GM12878 (cell line): Measurements from ENCODE around the gene TGFBI. TPM values are rescaled to one million over a fixed set of nuclear protein-coding genes. Genes with fewer than 3 reads are reported as not detected.
A peak's percentile ranks its signal among the peaks of the same experiment; 100 is the strongest.

ENCODE experiments used
- ATAC-seq: fragments of 200-7000 bp; cut with Tn5 transposase; 3 replicates; pipeline ENCODE4 v1.9.1; 2020; ENCODE audit warnings: mild to moderate bottlenecking, moderate library complexity
- BruUV-seq: library from RNA; stranded (reverse); fragments of 400-500 nt; replicated peaks from 2 replicates; lab custom pipeline; 2021; lab: Mats Ljungman, UMichigan
- CTCF ChIA-PET: fragments of 300-600 bp; sonication (Branson Sonifier 250); formaldehyde crosslinking; extraction: SDS; loops from one replicate; lab custom pipeline; 2021; ENCODE audit warnings: inconsistent platforms; lab: Yijun Ruan, JAX
- POLR2A ChIA-PET: fragments of 350-600 bp; formaldehyde crosslinking; extraction: SDS; loops from one replicate; lab custom pipeline; 2021; ENCODE audit warnings: inconsistent platforms; lab: Charles Lee
- RAD21 ChIA-PET: fragments of 300-600 bp; sonication (Branson Sonifier 250); formaldehyde crosslinking; loops from one replicate; lab custom pipeline; 2023; ENCODE audit warnings: antibody characterized with exemption; ENCODE audit not compliant: unreplicated experiment; lab: Charles Lee
- SMC1A ChIA-PET: fragments of 300-600 bp; sonication (Branson Sonifier 250); formaldehyde crosslinking; loops from one replicate; lab custom pipeline; 2023; ENCODE audit not compliant: unreplicated experiment, uncharacterized antibody; lab: Charles Lee
- DNase-seq: peaks from one replicate; pipeline ENCODE4 v3.0.0-alpha.2; 2011; ENCODE audit warnings: low read depth, low spot score
- FAIRE-seq: peaks from 3 replicates; lab custom pipeline; 2011; peaks lifted over from hg19 to GRCh38; lab: Jason Lieb, UNC
- H2AFZ ChIP-seq: 2 replicates; pipeline ENCODE4 v1.6.0; 2011; ENCODE audit warnings: low read depth, low read length, control low read depth; ENCODE audit not compliant: control insufficient read depth
- H3K27ac ChIP-seq: 2 replicates; pipeline ENCODE4 v1.5.1; 2011; ENCODE audit warnings: control low read depth; ENCODE audit not compliant: control insufficient read depth, insufficient read depth
- H3K27me3 ChIP-seq, 2 experiments: replicated peaks in 1 of 2; 2 replicates each; pipeline versions ENCODE4 v1.6.0 to v1.6.1; 2011; ENCODE audit warnings: low read length in 1 of 2; ENCODE audit not compliant: control insufficient read depth in 2 of 2, insufficient read depth in 2 of 2
- H3K36me3 ChIP-seq, 2 experiments: 2 replicates each; pipeline ENCODE4 v1.5.1; 2011; ENCODE audit warnings: low read length in 1 of 2; ENCODE audit not compliant: control insufficient read depth in 2 of 2, insufficient read depth in 2 of 2
- H3K4me1 ChIP-seq: 2 replicates; pipeline ENCODE4 v1.6.1; 2011; ENCODE audit warnings: mild to moderate bottlenecking, low read length, moderate library complexity, mixed read lengths; ENCODE audit not compliant: control insufficient read depth, insufficient read depth
- H3K4me2 ChIP-seq: 2 replicates; pipeline ENCODE4 v1.6.0; 2011; ENCODE audit warnings: control low read depth; ENCODE audit not compliant: control insufficient read depth, insufficient read depth
- H3K4me3 ChIP-seq: fragments of 200-600 bp; sonication (generic); 2 replicates; pipeline ENCODE4 v1.5.1; 2016
- H3K79me2 ChIP-seq: 2 replicates; pipeline ENCODE4 v1.6.0; 2011; ENCODE audit warnings: low read length; ENCODE audit not compliant: control insufficient read depth, insufficient read depth
- H3K9ac ChIP-seq: 2 replicates; pipeline ENCODE4 v1.8.0; 2011; ENCODE audit warnings: low read length, control low read depth, mixed read lengths; ENCODE audit not compliant: control insufficient read depth, insufficient read depth
- H3K9me3 ChIP-seq: replicated peaks from 3 replicates; pipeline ENCODE4 v1.5.1; 2011; ENCODE audit warnings: mild to moderate bottlenecking, low read length; ENCODE audit not compliant: control insufficient read depth, insufficient read depth
- H4K20me1 ChIP-seq: 2 replicates; pipeline ENCODE4 v1.6.0; 2011; ENCODE audit not compliant: control insufficient read depth, insufficient read depth
- IKZF1 ChIP-seq: fragments of 450-650 bp; conservative IDR thresholded peaks from 2 replicates; pipeline ENCODE4 v1.6.1; 2017; ENCODE audit warnings: antibody characterized with exemption, mild to moderate bottlenecking
- IKZF2 ChIP-seq, 2 experiments: fragments of 450-650 bp; IDR thresholded peaks; 2 replicates each; pipeline ENCODE4 v1.6.1; 2017; ENCODE audit warnings: mild to moderate bottlenecking in 2 of 2, moderate library complexity in 2 of 2
- REST ChIP-seq: IDR thresholded peaks from 2 replicates; pipeline ENCODE4 v1.6.1; 2012; ENCODE audit warnings: mild to moderate bottlenecking, low read depth, low read length
- RFX5 ChIP-seq: IDR thresholded peaks from 2 replicates; pipeline ENCODE4 v1.6.1; 2011; ENCODE audit warnings: low read depth, low read length, improper control_type of control experiment
- RUNX3 ChIP-seq: IDR thresholded peaks from 2 replicates; pipeline ENCODE4 v1.6.1; 2012; ENCODE audit warnings: low read length, inconsistent platforms
- WGBS: methylation state at CpG from one replicate; pipeline ENCODE4 v1.1.6; 2016; ENCODE audit warnings: low lambda C conversion rate; ENCODE audit not compliant: insufficient replicate concordance, insufficient coverage; ENCODE audit errors: missing lambda C conversion rate; 5-methylcytosine and 5-hydroxymethylcytosine counted together
- in situ Hi-C: fragments of 300-500 bp; cut with MboI; formaldehyde crosslinking; loops from 9 replicates; pipeline ENCODE4 v1.14.3; 2018; ENCODE audit warnings: mixed read lengths
- intact Hi-C: fragments of 100-400 bp; cut with micrococcal nuclease; formaldehyde crosslinking; loops from one replicate; pipeline ENCODE4 v1.14.2; 2022; ENCODE audit not compliant: unreplicated experiment
- polyA plus RNA-seq, 11 experiments: library from polyadenylated mRNA; depleted of rRNA in 4 of 11; unstranded in 6 of 11; stranded (reverse) in 5 of 11; fragments of >200 nt; fragmentation: Nextera tagmentation in 4 of 11; fragmentation: Illumina TruSeq in 1 of 11; extraction: Ambion mirVana in 4 of 11; extraction: Trizol in 1 of 11; gene quantifications; 1 replicate in 1 of 11; 2 replicates in 10 of 11; pipeline versions ENCODE4 v1.2.1 to v1.2.3, GENCODE V29; 2011 to 2016; ENCODE audit warnings: inconsistent platforms in 2 of 11, missing spikeins in 2 of 11, low read depth in 1 of 11
- total RNA-seq, 4 experiments: library from RNA; depleted of rRNA in 3 of 4; stranded (reverse); fragments of >200 nt in 3 of 4; fragmentation: Illumina TruSeq in 1 of 4; extraction: Trizol in 1 of 4; gene quantifications; 2 replicates each; pipeline versions ENCODE4 v1.2.1 to v1.2.3, GENCODE V29; 2013 to 2021

The TGFBI gene
- total and polyA plus RNA-seq, 10 of the 15 experiments (the other 5 are each of a cell fraction or from before 2014, with no cell fraction given), result 0.12 to 1.8 (median 0.19) TPM

- no peak for FAIRE-seq
- Histone ChIP-seq H3K27me3 (no peaks in the 10 kb centered on the region), H3K36me3 (no peaks in the 10 kb centered on the region), H3K4me1 (no peaks in the 10 kb centered on the region), H3K9ac (no peak overlapping the region), H3K79me2 (no peaks in the 10 kb centered on the region), H2AFZ (no peak overlapping the region), H4K20me1 (no peaks in the 10 kb centered on the region), H3K4me3 (no peak overlapping the region), H3K4me2 (no peak overlapping the region), H3K27ac (no peak overlapping the region), H3K9me3 (no peaks in the 10 kb centered on the region)
- TF ChIP-seq RFX5 (no peak), RUNX3 (peak; percentile 34; the same call in 1 of the 2 replicates), IKZF1 (peak; percentile 44; the same call in 1 of the 2 replicates), REST (no peak), IKZF2 (IDR thresholded peaks at IDR 0.05) (peak in 1 of 2 experiments; percentile 26; a peak in 2 of 4 replicates)
- WGBS, result 8% methylated on average over 1 of the region's 1 CpG
- in situ Hi-C loops (no loop called here), intact Hi-C loops (no loop called here)
- ChIA-PET RAD21 (interaction anchor here (0.9 to 4.4 kb wide), 5 partner anchors 19 to 30 kb away, joined by 3 to 22 read pairs (median 6); partner anchors contain the start of gene SMAD5), POLR2A (interaction anchor here (1.6 to 1.8 kb wide), 2 partner anchors 16 to 29 kb away, joined by 3 to 5 read pairs; partner anchors contain the start of gene SMAD5), SMC1A (interaction anchor here (1.0 to 3.5 kb wide), 8 partner anchors 8 to 35 kb away, joined by 4 to 17 read pairs (median 8); partner anchors contain the start of gene SMAD5), CTCF (interaction anchor here (0.6 to 1.1 kb wide), 2 partner anchors 74 to 75 kb away, joined by 3 read pairs; no protein-coding TSS in a partner anchor)
- no TSS peak for BruUV-seq
- peak; percentile 72 for ATAC-seq
- no peak for DNase-seq
Measured at GRCh38 chr5:136103118-136103517, 74.3 kb downstream of the TGFBI start.
